ENCODE results near the gene FAM9B.
"Not testable (repeated sequence)": the region's sequence is repeated elsewhere in the genome, so short reads cannot be mapped to it uniquely, and the experiment has no call there.

FAM9B gene

DNA sequence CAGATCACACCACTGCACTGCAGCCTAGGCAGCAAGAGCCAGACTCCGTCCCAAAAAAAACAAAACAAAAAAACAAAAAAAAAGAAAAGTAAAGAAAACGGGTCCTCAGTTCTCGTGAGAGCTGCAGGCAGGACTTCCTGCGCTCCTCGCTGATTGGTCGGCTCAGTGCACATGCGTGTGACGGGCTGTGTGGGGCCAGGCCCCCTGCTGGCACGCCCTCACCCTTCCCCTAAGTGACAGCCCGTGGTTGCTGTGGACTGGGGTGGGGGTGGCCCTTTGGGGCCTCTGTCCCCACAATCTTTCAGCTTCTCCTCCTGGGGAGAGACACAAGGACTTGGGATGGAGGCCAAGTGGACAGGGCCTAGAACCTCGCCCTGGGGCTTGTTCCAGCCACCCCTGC is at the start of gene FAM9B:
TSS of gene FAM9B (minus strand) at position 139 of the 400 bp plus-strand sequence. CDS start 1,141 bp downstream, outside the sequence.
- FAIRE-seq = no peak

DNA sequence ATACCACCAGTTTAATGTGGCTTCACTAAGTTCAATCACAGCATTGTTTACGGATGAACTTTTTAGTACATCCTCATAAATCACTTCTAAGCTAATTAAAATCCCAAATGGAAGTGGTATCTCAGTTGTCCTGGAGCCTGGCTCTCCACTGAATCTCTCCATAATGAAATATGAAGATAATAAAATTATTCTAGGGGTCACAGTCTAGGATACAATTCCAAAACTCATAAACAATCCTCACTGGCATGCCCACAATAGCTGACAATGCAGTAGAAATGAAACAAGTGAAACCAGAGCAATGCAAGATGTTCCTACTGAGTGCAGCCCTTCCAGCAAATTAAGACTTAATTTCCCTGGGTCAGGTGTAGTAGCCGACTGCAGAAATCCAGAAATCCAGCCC is 47.3 kb upstream of the FAM9B start:
- no peak for FAIRE-seq

DNA sequence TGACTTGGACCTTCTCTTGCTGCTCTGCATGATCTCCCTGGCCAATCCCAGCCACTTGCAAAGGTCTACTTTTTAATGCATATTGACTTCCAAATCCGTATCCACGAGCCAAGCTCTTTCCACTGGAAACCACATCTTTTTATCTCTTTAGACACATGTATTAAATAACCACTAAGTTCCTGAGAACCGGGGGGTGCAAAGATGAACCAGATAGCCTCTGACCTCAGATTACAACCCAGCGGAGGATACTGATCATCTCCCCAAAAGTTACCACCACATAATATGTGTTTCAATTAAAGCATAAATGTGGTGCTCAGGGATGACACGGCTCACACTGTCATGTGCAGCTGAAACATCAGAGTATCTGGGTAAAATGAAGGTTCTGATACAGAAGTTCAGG is 40.4 kb upstream of the FAM9B start:
- FAIRE-seq = no peak

GRCh38 chrX:9072281-9072680 is 38.4 kb upstream of the FAM9B start:
- no peak for FAIRE-seq

DNA sequence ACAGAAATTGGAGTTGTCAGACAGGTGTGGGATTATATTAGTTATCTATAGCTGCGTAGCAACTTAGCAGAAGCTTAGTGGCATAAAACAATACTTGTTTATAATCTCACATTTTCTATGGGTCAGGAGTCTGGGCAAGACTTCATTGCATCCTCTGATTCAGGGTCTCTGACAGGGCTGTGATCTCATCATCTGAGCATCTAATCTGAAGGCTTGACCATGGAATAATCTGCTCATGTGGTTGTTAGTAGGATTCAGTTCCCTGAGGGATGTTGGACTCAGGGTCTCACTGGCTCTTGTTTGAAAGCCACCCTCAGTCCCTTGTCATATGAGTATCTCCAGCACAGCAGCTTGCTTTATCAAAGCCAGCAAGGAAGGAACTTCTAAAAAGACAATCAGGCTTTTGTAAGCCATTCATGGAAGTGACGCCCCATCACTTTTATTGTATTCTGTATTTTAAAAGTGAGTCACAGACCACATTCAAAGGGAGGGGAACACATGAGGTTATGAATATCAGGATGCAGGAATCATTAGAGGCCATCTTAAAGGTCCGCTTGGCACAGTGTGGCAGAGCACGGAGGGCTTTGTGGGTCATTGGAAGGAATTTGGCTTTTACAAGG is 37.2 kb upstream of the FAM9B start:
- FAIRE-seq = no peak

GRCh38 chrX:9069573-9069972 is 35.6 kb upstream of the FAM9B start:
- no peak for FAIRE-seq

- no peak for FAIRE-seq
Measured at GRCh38 chrX:9064694-9065093, 30.8 kb upstream of the FAM9B start.

GRCh38 chrX:9062641-9063040 is 28.7 kb upstream of the FAM9B start:
- FAIRE-seq = no peak

DNA sequence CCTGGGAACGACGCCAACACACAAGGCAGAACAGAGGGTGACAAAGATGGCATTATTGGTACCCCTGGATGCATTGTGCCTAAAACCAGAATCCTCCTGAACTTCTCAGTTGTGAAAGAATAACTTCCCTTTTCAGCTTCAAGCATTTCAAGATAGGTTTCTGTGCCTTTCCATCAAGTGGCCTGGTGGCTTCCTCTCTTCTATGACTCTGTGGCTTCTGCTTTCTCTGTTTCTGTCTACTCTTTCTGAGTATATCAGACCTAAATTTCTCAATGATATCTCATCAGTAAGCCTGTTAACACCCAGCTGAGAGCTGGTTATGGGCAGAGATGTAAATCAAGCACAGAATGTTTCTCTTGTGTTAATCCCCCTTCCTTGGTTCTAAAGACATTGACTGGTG is 21.4 kb upstream of the FAM9B start:
- FAIRE-seq = no peak

DNA sequence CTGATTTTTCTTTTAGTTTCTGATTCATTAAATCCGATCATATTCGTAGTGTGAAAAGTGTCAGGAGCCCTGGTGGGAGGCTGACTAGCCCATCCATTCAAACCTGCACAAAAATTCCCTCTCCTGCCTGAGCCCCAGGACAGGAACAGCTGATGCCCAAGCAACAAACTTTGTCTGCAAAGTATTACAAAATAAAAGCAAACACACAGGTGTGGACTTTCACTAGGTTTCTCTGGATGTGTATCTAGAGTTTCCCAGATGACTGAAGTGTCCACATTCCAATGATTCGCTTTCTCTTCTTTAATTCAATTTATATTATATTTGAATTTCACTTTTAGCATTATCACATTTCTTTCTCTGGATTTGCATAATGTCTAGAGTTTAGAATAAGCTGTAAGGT is 18.2 kb upstream of the FAM9B start:
- no peak for FAIRE-seq

GRCh38 chrX:9050331-9050730 is 16.4 kb upstream of the FAM9B start:
- no peak for FAIRE-seq

DNA sequence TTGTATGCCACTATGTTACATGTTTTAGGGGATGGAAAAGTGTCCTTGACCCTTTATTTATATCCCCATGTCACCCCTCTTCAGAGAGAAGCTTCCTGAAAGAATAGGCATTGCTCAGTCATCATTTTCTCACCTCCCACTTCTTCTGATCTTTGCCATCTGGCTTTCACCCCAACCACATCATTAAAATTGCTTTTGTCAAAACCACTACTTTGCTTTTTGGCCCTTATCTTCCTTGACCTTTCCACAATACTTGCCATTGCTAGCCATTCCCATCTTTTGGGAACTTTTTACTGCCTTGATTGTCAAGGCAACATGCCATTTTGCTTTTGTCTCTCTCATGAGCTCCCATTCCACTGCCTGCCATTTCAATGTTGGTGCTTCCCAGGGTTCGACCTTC is 14.9 kb upstream of the FAM9B start:
- FAIRE-seq = no peak

GRCh38 chrX:9038244-9038643 is 4.3 kb upstream of the FAM9B start:
- FAIRE-seq = no peak

DNA sequence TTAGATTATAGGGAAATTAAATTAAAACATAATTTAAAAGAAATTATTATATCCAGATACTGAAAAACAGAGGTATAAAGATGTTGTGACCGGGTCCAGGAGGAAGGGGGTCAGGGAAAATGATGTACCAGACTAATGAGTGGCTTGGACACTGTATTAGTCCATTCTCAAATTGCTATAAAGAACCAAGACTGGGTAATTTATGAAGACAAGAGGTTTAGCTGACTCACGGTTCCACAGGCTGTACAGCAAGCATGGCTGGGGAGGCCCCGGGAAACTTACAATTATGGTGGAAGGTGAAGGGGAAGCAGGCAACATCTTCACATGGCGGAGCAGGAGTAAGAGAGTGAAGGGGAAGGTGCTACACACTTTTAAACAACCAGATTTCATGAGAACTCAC is 3.4 kb upstream of the FAM9B start:
- FAIRE-seq = no peak

DNA sequence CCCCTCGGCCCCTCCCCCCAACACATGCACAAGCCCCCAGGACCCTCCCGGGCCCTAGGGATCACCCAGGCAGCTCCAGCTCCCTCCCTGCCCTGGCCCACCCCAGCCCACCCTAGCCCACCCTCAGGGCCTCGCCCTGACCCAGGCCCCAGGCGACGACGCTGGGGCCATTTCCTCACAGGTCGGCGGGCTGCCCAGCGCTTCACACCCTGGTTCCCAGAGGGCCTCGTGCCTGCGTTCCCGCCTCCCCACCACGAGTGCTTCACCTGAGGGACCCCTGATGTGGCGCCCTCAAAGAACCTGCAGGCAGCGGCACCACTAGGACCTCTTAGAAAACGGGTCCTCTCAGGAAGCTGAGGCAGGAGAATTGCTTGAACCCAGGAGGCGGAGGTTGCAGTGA is 341 bp downstream of the FAM9B start:
- no peak for FAIRE-seq

- no peak for FAIRE-seq
Measured at GRCh38 chrX:9033179-9033578, 748 bp downstream of the FAM9B start.

GRCh38 chrX:9023293-9023692 is 10.6 kb downstream of the FAM9B start:
- no peak for FAIRE-seq

GRCh38 chrX:9019151-9019550 is 14.8 kb downstream of the FAM9B start:
- no peak for FAIRE-seq

GRCh38 chrX:9018332-9018731 is 15.6 kb downstream of the FAM9B start:
- FAIRE-seq = not testable (repeated sequence)

- no peak for FAIRE-seq
Measured at GRCh38 chrX:9003041-9003440, 30.9 kb downstream of the FAM9B start.

GRCh38 chrX:8988446-8988845 is 45.5 kb downstream of the FAM9B start:
- FAIRE-seq = no peak

DNA sequence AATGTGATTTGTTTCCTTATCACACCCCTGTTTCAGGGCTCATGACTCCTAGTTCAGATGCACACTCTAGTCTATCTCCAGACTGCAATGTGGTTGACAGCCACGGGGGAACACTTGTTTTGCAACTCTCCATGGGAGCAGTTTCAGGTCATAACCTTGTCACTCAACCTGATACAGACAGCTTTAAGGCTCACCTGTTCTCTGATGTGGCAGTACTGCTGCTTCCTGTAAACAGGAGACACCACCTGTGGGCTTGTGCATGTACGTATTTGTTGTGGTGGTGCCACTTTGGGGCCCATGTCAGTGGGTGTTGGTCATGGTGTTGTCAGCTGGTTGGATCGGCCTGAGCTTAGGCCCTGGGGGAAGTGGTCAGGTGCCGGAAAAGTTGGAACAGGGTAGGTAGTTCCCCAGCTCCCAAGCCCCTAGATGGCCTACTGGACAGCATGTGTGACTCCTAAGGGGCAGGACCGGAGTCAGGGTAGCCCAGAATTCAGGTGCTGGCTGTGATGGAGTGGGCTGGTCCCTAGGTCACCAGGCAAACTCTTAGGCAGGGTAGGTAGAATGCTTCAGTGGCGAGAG is 46.2 kb downstream of the FAM9B start:
- FAIRE-seq = no peak

- FAIRE-seq = no peak
Measured at GRCh38 chrX:8984231-8984630, 49.7 kb downstream of the FAM9B start.

DNA sequence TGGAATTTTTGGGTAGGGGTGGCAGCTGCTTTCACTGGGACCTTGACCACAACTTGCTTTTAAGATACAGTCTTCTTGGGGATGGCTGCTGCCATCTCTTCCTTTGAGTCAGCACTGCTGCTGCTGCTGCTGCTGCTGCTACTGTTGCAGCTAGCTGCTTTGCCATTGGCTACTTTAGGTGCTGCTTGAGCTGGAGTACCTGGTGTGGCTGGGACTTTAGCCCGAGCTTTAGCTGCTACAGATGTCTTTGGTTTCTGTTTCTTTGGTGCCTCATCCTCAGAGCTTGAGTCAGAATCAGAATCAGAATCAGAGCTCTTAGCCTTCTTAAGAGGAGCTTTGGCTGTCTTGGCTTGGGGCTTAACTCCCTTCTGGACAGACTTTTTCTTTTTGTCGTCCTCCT is 52.2 kb downstream of the FAM9B start:
- no peak for FAIRE-seq

GRCh38 chrX:8980756-8981155 is 53.2 kb downstream of the FAM9B start:
- no peak for FAIRE-seq
